ENCODE results near the gene AMPH.

Gene AMPH

GRCh38 chr7:38539477-38540081, 91.6 kb downstream of the AMPH start:
- no peak for DNase-seq

- DNase-seq = no peak
These were observed 96.1 kb downstream of the AMPH start for GRCh38 chr7:38535073-38535472.

- DNase-seq = no peak
These were observed 105.3 kb downstream of the AMPH start for GRCh38 chr7:38525857-38526256.

- DNase-seq = no peak
These were observed 106.4 kb downstream of the AMPH start for GRCh38 chr7:38524786-38525185.

- no peak for DNase-seq
These were observed 110.4 kb downstream of the AMPH start for GRCh38 chr7:38520741-38521140.

GRCh38 chr7:38518541-38518940, 112.6 kb downstream of the AMPH start:
- DNase-seq = no peak

- no peak for DNase-seq
These were observed 118.5 kb downstream of the AMPH start for GRCh38 chr7:38512704-38513103.

GRCh38 chr7:38512291-38512690, 118.9 kb downstream of the AMPH start:
- DNase-seq = no peak

- DNase-seq = no peak
These were observed 123.8 kb downstream of the AMPH start for GRCh38 chr7:38507384-38507783.

GRCh38 chr7:38506756-38507155, 124.4 kb downstream of the AMPH start:
- no peak for DNase-seq

- DNase-seq = no peak
These were observed 125.2 kb downstream of the AMPH start for GRCh38 chr7:38506004-38506403.

GRCh38 chr7:38504684-38505083, 126.5 kb downstream of the AMPH start:
- no peak for DNase-seq

GRCh38 chr7:38502848-38503247, 128.3 kb downstream of the AMPH start:
- no peak for DNase-seq

- no peak for DNase-seq
These were observed 128.9 kb downstream of the AMPH start for GRCh38 chr7:38502289-38502688.

- no peak for DNase-seq
These were observed 139.2 kb downstream of the AMPH start for GRCh38 chr7:38492010-38492409.

- no peak for DNase-seq
These were observed 148.7 kb downstream of the AMPH start for GRCh38 chr7:38482521-38482920.

- DNase-seq = no peak
These were observed 149.8 kb downstream of the AMPH start for GRCh38 chr7:38481401-38481800.

- no peak for DNase-seq
These were observed 152.8 kb downstream of the AMPH start for GRCh38 chr7:38478404-38478803.

GRCh38 chr7:38477333-38477732, 153.8 kb downstream of the AMPH start:
- DNase-seq = no peak

- DNase-seq = no peak
These were observed 154.4 kb downstream of the AMPH start for GRCh38 chr7:38476764-38477163.

GRCh38 chr7:38465956-38466355, 165.2 kb downstream of the AMPH start:
- DNase-seq = no peak

GRCh38 chr7:38463277-38464225, 167.6 kb downstream of the AMPH start:
- no peak for DNase-seq

GRCh38 chr7:38462819-38463218, 168.4 kb downstream of the AMPH start:
- no peak for DNase-seq

- no peak for DNase-seq
These were observed 169.3 kb downstream of the AMPH start for GRCh38 chr7:38461887-38462286.
